Mesodermal cell (in vitro differentiated cells): ENCODE measurements around the gene NQO1.

Experiments used
- H3K27ac ChIP-seq: 2 replicates; pipeline ENCODE4 v1.7.0; 2013; ENCODE audit warnings: mild to moderate bottlenecking, low read depth, low read length, moderate library complexity; ENCODE audit not compliant: severe bottlenecking
- H3K36me3 ChIP-seq: 2 replicates; pipeline ENCODE4 v1.7.1; 2013; ENCODE audit warnings: mild to moderate bottlenecking, low read length, moderate library complexity; ENCODE audit not compliant: control insufficient read depth, insufficient read depth
- H3K4me1 ChIP-seq: one replicate; pipeline ENCODE4 v1.7.1; 2013; ENCODE audit warnings: mild to moderate bottlenecking, low read length; ENCODE audit not compliant: insufficient read depth, control insufficient read depth, poor library complexity, severe bottlenecking
- H3K4me3 ChIP-seq: 2 replicates; pipeline ENCODE4 v1.7.0; 2013; ENCODE audit warnings: low read length, control low read depth, mild to moderate bottlenecking; ENCODE audit not compliant: insufficient read depth, poor library complexity, severe bottlenecking; ENCODE audit errors: extremely low read depth
- H3K9me3 ChIP-seq: 2 replicates; pipeline ENCODE4 v1.7.1; 2013; ENCODE audit warnings: mild to moderate bottlenecking, low read length, moderate library complexity; ENCODE audit not compliant: control insufficient read depth
- WGBS, 2 experiments: methylation state at CpG; one replicate each; pipeline ENCODE4 v1.1.5; 2013; ENCODE audit warnings: missing lambda C conversion rate in 2 of 2; ENCODE audit not compliant: insufficient coverage in 2 of 2; 5-methylcytosine and 5-hydroxymethylcytosine counted together

The NQO1 gene

DNA sequence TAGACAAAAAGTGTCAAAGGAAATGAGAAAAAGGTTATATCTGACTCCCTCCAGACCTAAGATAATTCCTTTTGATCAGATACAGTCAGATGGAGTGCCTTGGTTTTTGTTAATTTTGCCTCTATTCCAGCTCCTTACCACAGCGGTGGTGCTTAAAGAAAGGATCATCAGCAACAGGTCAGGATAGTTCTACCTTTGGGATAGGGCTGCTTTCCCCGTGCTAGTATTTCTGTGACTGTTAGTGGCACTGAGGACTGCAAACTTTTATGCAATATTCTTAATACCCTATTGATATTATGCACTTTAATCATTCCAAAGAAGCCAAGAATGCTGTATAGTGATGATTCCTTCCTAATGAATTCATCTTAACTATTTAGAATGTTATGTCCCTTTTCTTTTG, 24.5 kb downstream of the NQO1 start:
- Histone ChIP-seq H3K4me3 (no peak overlapping the region), H3K9me3 (no peaks in the 10 kb centered on the region), H3K36me3 (peaks cover 60% of the 10 kb centered on the region), H3K27ac (no peak overlapping the region), H3K4me1 (no peaks in the 10 kb centered on the region)
- 100% methylated on average over 1 of the region's 2 CpGs; no CpG with 5 or more reads in 1 of the 2 experiments for WGBS, 2 experiments

- no peaks in the 10 kb centered on the region for H3K9me3 ChIP-seq
- H3K36me3 ChIP-seq, result peaks cover 56% of the 10 kb centered on the region
- no peaks in the 10 kb centered on the region for H3K4me1 ChIP-seq
- H3K27ac ChIP-seq, result no peak overlapping the region
- no peak overlapping the region for H3K4me3 ChIP-seq
These were observed 24.9 kb downstream of the NQO1 start for GRCh38 chr16:69701452-69701851.

GRCh38 chr16:69699915-69700314, 26.4 kb downstream of the NQO1 start:
- no CpG with 5 or more reads among the region's 1 CpG for WGBS, 2 experiments
- Histone ChIP-seq H3K27ac (no peak overlapping the region), H3K36me3 (peaks cover 62% of the 10 kb centered on the region), H3K9me3 (no peaks in the 10 kb centered on the region), H3K4me1 (no peaks in the 10 kb centered on the region), H3K4me3 (no peak overlapping the region)

DNA sequence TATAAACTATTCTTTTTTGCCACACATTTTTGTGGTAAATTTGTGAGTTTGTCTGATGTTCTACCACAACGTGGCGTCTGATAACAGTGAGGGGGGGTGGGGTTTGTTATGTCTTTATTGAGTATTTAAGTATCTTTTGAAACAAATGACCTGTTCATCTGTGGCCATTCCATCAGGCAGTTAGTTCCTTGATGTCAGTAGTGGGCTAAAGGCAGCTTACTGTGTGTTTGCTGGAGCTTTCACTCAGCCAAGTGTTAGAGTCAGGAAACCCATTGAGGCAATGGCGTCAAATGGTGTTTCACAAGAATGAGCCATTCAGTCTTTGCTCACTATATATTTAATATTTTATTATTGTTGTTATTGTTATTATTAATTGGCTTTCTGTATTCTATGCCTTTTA, 28.0 kb downstream of the NQO1 start:
- peaks cover 59% of the 10 kb centered on the region for H3K36me3 ChIP-seq
- H3K9me3 ChIP-seq, result no peaks in the 10 kb centered on the region
- H3K4me3 ChIP-seq, result no peak overlapping the region
- WGBS, 2 experiments, result 90% methylated on average over 2 of the region's 3 CpGs; no CpG with 5 or more reads in 1 of the 2 experiments
- no peaks in the 10 kb centered on the region for H3K4me1 ChIP-seq
- no peak overlapping the region for H3K27ac ChIP-seq

DNA sequence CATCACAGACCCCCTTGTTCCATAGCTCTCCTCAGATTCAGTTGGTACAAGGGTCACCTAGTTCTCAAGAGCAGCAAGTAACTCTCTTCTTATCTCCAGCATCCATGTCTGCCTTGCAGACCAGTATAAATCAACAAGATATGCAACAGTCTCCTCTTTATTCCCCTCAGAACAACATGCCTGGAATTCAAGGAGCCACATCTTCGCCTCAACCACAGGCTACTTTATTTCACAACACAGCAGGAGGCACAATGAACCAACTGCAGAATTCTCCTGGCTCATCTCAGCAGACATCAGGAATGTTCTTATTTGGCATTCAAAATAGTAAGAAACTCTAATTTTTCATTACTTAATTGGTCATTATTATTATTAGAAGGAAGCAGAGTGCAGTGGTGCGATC, 32.4 kb downstream of the NQO1 start:
- Histone ChIP-seq H3K36me3 (peaks cover 73% of the 10 kb centered on the region), H3K9me3 (no peaks in the 10 kb centered on the region), H3K4me1 (no peaks in the 10 kb centered on the region), H3K27ac (no peak overlapping the region), H3K4me3 (no peak overlapping the region)
- WGBS, 2 experiments, result 100% methylated on average over 1 to 2 of the region's 2 CpGs

DNA sequence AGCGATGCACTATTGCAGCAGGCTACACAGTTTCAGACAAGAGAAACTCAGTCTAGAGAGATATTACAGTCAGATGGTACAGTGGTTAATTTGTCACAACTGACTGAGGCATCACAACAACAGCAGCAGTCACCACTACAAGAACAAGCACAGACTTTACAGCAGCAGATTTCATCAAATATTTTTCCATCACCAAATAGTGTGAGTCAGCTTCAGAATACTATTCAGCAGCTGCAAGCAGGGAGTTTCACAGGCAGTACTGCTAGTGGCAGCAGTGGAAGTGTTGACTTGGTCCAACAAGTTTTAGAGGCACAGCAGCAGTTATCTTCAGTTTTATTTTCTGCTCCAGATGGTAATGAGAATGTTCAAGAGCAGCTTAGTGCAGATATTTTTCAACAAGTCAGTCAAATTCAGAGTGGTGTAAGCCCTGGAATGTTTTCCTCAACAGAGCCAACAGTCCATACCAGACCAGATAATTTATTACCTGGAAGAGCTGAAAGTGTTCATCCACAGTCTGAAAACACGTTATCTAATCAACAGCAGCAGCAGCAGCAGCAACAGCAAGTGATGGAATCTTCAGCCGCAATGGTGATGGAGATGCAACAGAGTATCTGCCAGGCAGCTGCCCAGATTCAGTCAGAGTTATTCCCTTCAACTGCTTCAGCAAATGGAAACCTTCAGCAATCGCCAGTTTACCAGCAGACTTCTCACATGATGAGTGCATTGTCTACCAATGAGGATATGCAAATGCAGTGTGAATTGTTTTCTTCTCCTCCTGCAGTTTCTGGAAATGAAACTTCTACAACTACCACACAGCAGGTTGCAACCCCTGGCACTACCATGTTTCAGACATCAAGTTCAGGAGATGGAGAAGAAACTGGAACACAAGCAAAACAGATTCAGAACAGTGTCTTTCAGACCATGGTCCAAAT, 34.1 kb downstream of the NQO1 start:
- Histone ChIP-seq H3K27ac (no peak overlapping the region), H3K36me3 (peaks cover 67% of the 10 kb centered on the region), H3K9me3 (no peaks in the 10 kb centered on the region), H3K4me1 (no peaks in the 10 kb centered on the region), H3K4me3 (no peak overlapping the region)
- 92 to 98% methylated on average over 2 to 4 of the region's 4 CpGs for WGBS, 2 experiments

DNA sequence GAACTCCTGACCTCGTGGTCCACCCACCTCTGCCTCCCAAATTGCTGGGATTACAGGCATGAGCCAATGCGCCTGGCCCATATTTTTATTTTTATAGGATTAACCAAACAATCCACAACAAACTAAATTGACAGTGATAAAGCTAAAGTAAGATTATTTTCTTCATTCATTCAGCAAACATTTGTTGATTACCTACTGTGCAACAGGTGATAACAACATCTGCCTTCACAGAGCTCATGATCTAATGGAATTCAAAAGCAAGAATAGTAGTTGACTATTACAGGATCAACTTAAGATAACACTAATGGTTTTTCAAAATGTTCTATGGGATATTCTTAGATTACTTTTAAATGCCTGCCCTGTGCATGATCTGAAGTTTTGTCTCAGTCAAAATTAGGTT, 37.8 kb downstream of the NQO1 start:
- Histone ChIP-seq H3K4me1 (no peaks in the 10 kb centered on the region), H3K9me3 (no peaks in the 10 kb centered on the region), H3K27ac (no peak overlapping the region), H3K36me3 (peaks cover 66% of the 10 kb centered on the region), H3K4me3 (no peak overlapping the region)
- 100% methylated on average over 1 of the region's 2 CpGs; no CpG with 5 or more reads in 1 of the 2 experiments for WGBS, 2 experiments

- peaks cover 93% of the 10 kb centered on the region for H3K36me3 ChIP-seq
- no peak overlapping the region for H3K27ac ChIP-seq
- no peaks in the 10 kb centered on the region for H3K4me1 ChIP-seq
- H3K4me3 ChIP-seq, result no peak overlapping the region
- no peaks in the 10 kb centered on the region for H3K9me3 ChIP-seq
These were observed 46.0 kb downstream of the NQO1 start for GRCh38 chr16:69680358-69680757.

DNA sequence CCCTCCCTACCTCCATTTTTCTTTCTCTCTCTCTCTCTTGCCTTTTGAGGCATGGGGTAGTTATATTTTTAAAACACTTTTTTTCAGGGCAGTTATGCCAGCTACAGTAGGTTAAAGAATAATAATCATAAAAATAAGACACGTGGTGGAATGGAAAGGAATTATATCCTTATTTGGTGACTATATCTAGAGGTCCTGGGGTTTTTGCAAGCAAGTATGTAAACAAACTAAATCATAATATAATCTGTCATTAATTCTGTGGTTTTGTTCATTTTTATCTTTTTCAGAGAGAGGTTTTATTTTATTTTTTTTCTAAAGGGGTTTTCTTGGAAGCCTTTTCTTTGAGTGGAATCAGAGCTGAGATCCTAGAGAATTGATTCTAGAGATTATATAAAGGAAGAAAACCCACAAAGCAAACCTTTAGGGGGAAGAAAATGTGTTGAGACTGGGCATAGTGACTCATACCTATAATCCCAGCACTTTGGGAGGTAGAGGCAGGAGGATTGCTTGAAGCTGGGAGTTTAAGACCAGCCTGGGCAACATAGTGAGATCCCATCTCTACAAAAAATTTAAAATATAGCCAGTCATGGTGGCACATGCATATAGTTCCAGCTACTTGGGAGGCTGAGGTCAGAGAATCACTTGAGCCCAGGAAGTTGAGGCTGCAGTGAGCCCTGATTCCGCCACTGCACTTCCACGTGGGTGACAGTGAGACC, 53.2 kb downstream of the NQO1 start:
- Histone ChIP-seq H3K36me3 (peaks cover 75% of the 10 kb centered on the region), H3K27ac (no peak overlapping the region)
- WGBS, 2 experiments, result 50% methylated on average over 2 of the region's 3 CpGs; no CpG with 5 or more reads in 1 of the 2 experiments

DNA sequence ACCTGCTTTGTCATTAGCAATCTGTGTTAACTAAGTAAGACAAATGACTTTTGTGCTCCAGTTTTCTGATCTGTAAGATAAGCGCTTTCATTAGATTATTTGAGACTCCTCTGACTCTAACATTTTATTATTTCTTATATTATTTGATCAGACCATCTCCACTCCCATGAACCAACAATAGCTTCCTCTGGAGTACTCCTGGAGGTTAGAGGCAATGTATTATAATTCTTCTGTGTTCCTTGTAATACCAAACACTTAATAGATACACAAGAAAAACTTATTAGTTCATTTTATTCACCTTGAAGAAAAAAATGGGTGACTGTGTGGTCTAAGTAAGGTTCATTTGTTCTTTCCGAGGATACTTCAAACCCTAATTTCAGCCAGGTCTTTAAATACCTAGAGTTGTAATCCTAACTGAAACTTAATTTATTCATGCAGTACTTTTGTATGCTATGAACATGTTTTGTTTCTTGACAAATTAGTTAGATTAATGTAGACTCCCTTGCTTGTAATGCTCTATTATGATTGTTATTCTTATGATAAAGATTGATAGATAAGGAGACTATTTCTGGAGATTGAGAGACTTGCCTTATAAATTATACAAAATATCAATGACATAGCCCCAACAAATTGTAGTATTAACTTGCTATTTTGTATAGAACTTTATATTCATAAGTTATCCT, 53.9 kb downstream of the NQO1 start:
- peaks cover 74% of the 10 kb centered on the region for H3K36me3 ChIP-seq
- H3K4me3 ChIP-seq, result no peak overlapping the region
- no CpG with 5 or more reads among the region's 2 CpGs for WGBS, 2 experiments
- H3K4me1 ChIP-seq, result no peaks in the 10 kb centered on the region
- no peak overlapping the region for H3K27ac ChIP-seq
- no peaks in the 10 kb centered on the region for H3K9me3 ChIP-seq

More for the DNA sequence above, 53.2 kb downstream of the NQO1 start:
- H3K4me3 ChIP-seq, result no peak overlapping the region
- H3K9me3 ChIP-seq, result no peaks in the 10 kb centered on the region
- no peaks in the 10 kb centered on the region for H3K4me1 ChIP-seq
